ENCODE measurements around the gene BCO2.
A peak's percentile ranks its signal among the peaks of the same experiment; 100 is the strongest.
"Not testable (repeated sequence)": the region's sequence is repeated elsewhere in the genome, so short reads cannot be mapped to it uniquely, and the experiment has no call there.

The BCO2 gene

GRCh38 chr11:112167145-112167544 lies 8.2 kb upstream of the BCO2 start, which contains the start of gene TEX12:
Gene TEX12, plus strand, starts transcription at chr11:112167372. Its CDS starts 1,897 bp downstream, at chr11:112169269.
- no peak for DNase-seq

- DNase-seq, result no peak
These were observed 2.8 kb upstream of the BCO2 start for GRCh38 chr11:112172362-112172994.

GRCh38 chr11:112173152-112173551 lies 2.2 kb upstream of the BCO2 start:
- DNase-seq, result no peak

GRCh38 chr11:112175599-112175952 lies 264 bp downstream of the BCO2 start:
- no peak for DNase-seq

GRCh38 chr11:112176077-112176476 lies 765 bp downstream of the BCO2 start:
- no peak for DNase-seq

GRCh38 chr11:112177589-112177988 lies 2.3 kb downstream of the BCO2 start:
- peak; percentile 23 for DNase-seq

GRCh38 chr11:112178428-112178827 lies 3.1 kb downstream of the BCO2 start:
- no peak for DNase-seq

- DNase-seq, result peak; percentile 67
These were observed 3.6 kb downstream of the BCO2 start for GRCh38 chr11:112178936-112179335.

GRCh38 chr11:112179601-112180000 lies 4.3 kb downstream of the BCO2 start:
- peak; percentile 84 for DNase-seq

- no peak for DNase-seq
These were observed 7.6 kb downstream of the BCO2 start for GRCh38 chr11:112182867-112183266.

- DNase-seq, result no peak
These were observed 10.6 kb downstream of the BCO2 start for GRCh38 chr11:112185883-112186282.

- DNase-seq, result no peak
These were observed 11.0 kb downstream of the BCO2 start for GRCh38 chr11:112186304-112186703.

GRCh38 chr11:112195113-112195512 lies 19.8 kb downstream of the BCO2 start:
- DNase-seq, result not testable (repeated sequence)

- DNase-seq, result no peak
These were observed 20.6 kb downstream of the BCO2 start for GRCh38 chr11:112195951-112196351.

- no peak for DNase-seq
These were observed 21.3 kb downstream of the BCO2 start for GRCh38 chr11:112196519-112197087.

GRCh38 chr11:112199101-112199500 lies 23.8 kb downstream of the BCO2 start:
- not testable (repeated sequence) for DNase-seq

GRCh38 chr11:112200252-112200651 lies 24.9 kb downstream of the BCO2 start:
- peak; percentile 40 for DNase-seq

- no peak for DNase-seq
These were observed 30.8 kb downstream of the BCO2 start for GRCh38 chr11:112206071-112206470.

- DNase-seq, result no peak
These were observed 35.6 kb downstream of the BCO2 start for GRCh38 chr11:112210890-112211289.

GRCh38 chr11:112211536-112211935 lies 36.2 kb downstream of the BCO2 start:
- peak; percentile 38 for DNase-seq

GRCh38 chr11:112212290-112212689 lies 37.0 kb downstream of the BCO2 start:
- DNase-seq, result no peak

- DNase-seq, result no peak
These were observed 37.4 kb downstream of the BCO2 start for GRCh38 chr11:112212710-112213109.

- DNase-seq, result no peak
These were observed 38.4 kb downstream of the BCO2 start for GRCh38 chr11:112213753-112214152.

GRCh38 chr11:112215621-112216020 lies 40.3 kb downstream of the BCO2 start:
- DNase-seq, result no peak

GRCh38 chr11:112216561-112217105 lies 41.3 kb downstream of the BCO2 start:
- no peak for DNase-seq
